HG03097 (cell line): Measurements from ENCODE around the gene EFCAB6.

ENCODE experiments used
- ATAC-seq: cut with Tn5 transposase; IDR thresholded peaks from one replicate; pipeline ENCODE4 v1.9.1; 2021; ENCODE audit not compliant: unreplicated experiment, low FRiP score

Gene EFCAB6

DNA sequence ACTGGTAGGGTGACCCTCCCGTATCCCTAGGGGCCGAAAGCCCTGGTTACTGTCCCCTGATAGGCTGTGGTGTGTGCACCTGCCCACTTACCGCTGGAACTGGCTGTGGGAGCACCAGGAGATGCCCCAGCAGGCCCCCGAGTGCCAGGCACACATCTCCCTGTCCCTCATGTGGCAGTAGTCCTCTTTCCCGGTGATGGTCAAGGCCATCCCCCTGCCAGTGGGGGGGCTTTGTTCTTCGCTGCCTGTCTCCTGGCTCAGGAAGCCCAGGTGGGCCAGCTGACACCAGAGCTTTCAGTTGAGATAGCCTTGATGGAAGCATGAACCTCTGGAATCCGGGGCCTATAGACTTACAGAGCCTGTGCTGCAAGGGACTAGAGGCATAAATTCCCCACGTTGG is 299.8 kb downstream of the EFCAB6 start:
- ATAC-seq: no peak

DNA sequence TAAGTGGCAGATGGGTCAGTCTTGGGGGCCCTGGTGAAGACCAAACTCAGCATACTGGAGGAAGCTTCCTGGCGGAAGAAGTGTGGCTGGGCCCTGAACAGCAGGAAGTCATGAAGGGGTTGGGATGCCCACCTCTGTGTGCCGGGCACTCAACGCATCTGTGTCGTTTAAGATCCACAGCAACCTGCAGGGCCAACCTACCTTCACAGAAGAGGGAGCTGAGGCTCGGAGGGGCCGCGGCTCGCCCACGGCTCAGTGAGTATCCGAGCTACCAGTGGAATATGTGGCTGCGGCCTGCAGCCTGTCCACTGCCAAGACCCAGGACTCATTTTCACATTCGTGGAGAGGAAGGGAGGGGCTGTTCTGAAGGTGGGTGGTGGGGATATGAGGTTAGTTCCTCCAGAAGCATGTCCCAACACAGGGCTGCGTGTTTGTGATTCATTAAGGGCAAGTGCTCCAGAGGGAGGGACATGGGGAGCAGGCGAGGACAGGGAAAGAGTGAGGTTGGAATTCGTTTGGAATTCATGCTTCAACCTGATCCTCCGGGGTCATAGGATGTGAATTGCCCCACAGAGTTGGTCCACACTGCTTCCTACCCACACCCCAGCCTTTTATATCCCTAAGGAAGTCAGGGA is 300.7 kb downstream of the EFCAB6 start:
- no peak for ATAC-seq

DNA sequence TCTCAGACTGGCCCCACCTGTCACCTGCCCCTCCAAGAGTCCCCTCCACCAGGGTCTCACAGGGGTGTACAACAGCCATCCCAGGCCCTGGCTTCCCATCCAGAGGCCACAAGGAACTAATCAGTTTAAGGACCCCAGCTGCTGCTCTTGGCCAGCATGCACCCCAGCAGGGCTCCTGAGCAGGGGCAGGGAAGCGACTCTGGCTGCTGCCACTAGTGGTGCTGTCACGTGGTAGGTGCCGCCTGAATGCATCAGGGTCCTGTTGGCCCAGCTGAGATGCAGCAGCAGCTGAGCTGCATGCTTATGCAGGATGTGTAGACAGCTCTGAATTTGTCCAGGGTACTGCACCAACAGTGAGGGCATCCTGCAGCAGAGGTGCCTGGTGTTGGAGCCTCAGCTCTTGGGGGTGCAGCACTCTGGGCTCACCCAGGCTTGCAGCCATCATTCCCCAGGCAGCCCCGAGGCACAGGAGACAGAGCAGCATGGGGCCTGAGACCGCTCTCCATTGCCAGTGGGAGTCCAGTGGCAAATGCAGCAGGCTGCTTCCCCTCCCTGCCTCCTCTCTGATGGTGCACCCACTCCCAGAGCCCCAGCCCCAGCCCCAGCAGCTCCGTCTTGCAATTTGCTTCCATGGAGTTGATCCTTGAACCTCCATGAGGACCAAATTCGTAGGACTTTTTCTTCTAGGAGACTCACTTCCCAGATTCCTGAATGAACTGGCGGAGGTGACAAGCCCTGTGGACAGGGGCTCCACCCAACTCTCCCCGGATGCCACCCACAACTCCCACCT is 301.6 kb downstream of the EFCAB6 start:
- ATAC-seq: no peak

DNA sequence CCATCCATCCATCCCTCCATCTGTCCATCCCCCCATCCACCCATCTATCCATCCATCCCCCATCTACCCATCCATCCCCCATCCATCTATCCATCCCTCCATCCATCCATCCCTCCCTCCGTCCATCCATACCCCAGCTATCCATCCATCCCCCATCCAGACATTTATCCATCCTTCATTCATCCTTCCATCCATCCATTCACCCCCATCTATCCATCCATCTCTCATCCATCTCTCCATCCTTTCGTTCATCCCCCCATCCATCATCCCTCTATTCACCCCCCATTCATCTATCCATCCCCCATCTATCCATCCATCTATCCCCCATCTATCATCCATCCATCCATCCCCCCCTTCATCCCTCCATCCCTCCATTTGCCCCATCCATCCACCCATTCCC is 302.8 kb downstream of the EFCAB6 start:
- ATAC-seq: no peak

DNA sequence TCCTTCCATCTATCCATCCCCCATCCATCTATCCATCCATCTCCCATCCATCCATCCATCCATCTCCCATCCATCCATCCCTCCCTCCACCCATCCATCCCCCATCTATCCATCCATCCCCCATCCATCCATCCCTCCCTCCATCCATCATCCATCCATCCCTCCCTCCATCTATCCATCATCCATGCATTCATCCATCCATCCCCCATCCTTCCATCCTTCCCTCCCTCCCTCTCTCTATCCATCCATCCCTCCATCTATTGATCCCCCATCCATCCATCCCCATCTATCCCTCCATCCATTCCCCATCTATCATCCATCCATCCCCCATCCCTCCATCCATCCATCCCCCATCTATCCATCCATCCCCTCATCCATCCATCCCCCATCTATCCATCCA is 303.6 kb downstream of the EFCAB6 start:
- ATAC-seq: no peak

DNA sequence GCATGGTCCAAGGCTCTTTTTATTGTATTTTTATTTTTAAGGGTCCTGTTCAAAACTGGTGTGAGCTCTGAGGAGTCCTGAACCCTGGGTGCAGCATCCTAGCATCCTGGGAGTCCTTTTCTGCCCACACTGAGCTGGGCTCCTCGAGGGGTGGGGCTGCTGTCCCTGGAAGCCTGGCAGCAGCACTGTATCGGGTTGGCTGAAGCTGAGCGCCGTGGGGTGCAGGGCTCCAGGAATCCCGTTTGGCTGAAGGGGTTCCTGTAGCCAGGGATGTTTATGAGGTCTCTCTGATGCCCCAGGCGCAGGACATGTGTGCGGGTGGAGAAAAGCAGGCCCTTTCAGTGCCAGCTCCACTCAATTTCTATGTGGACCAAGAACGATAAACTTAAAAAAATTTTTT is 304.9 kb downstream of the EFCAB6 start:
- no peak for ATAC-seq

DNA sequence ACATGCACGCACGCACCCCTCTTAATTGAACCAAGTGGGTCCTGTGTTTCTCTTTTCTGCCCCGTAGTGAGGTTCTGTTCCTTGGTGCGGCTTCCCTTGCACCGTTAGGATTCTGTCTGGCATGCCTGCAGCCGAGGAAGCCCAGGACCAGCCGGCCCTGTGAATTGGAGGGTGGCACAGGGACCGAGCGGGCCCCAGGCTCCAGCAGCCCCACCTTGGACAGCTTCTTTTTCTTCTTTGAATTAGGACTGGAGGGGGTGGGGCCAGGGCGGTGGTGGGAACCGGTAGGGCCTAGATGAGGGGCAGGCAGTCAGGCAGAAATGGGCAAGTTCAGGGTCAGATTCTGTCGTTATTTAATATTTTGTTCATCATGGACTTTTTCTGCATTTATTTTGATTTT is 305.6 kb downstream of the EFCAB6 start:
- no peak for ATAC-seq

DNA sequence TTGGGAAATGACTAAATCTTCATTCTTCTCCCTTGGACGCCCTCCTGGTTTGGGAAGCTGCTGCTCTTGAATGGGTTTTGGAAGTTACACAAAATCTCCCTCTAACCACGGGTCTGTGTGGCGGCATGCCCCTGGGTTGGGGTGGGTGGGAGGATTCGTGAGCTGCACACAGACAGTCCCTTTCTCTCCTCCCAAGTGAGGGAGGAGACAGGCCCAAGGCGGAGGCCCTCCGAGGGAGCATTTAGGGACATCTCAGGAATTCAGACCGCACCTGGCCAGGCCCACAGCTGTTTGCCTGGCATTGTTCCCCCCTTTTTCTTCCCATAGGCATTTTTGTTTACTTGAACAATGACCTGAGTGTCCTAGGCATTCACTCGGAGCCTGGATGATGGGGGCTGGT is 306.2 kb downstream of the EFCAB6 start:
- no peak for ATAC-seq

DNA sequence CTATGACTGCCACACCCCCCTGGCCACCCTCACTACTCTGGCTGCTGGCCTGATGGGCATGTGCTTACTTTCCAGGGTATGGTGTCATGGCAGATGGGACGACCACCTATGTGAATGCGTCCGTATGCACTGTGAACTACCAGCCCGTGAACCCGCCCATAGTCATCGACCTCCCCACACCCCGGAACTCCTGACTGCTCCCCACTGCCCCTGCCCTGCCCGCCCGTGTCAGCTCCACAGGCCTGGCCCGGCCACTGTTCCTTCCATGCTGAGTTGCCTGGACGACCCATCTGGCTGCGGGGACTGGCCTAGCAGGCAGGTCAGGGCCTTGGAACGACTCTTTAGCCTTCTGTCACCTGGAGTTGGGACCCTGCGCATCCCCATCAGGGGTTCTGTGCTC is 306.7 kb downstream of the EFCAB6 start:
- no peak for ATAC-seq

DNA sequence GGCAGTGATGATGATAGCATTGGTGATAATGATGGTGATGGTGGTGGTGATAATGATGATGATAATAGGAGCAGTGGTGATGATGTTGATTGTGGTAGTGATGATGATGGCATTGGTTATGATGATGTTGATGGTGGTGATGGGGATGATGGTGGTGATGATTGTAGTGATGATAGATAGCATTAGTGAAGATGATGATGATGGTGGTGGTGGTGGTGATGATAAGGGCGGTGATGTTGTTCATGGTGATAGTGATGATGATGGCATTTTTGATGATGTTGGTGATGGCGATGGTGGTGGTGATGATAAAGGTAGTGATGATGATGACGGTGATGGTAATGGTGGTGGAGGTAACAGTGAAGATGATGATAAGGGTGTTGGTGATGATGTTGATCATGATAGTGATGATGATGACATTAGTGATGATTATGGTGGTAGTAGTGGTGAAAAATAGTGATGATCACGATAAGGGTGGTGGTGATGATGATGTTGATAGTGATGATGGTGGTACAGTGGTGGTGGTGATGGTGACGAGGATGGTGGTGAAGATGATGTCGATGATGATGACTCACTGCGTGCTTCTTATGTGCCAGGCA is 307.3 kb downstream of the EFCAB6 start:
- ATAC-seq: no peak

DNA sequence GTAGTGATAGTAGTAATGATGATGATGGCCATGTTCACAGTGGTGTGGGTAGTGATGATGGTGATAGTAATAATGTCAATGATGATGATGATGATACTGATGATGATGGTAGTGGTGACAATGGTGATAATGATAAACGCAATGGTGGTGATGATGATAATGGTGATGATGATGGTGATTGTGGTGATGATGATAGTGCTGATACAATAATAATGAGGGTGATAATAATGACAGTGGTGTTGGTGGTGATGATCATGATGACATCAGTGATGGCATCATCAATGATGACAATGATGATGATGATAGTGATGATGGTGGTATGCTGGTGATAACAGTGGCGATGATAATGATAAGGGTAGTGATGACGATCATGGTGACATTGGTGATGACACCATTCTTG is 308.0 kb downstream of the EFCAB6 start:
- ATAC-seq: no peak

DNA sequence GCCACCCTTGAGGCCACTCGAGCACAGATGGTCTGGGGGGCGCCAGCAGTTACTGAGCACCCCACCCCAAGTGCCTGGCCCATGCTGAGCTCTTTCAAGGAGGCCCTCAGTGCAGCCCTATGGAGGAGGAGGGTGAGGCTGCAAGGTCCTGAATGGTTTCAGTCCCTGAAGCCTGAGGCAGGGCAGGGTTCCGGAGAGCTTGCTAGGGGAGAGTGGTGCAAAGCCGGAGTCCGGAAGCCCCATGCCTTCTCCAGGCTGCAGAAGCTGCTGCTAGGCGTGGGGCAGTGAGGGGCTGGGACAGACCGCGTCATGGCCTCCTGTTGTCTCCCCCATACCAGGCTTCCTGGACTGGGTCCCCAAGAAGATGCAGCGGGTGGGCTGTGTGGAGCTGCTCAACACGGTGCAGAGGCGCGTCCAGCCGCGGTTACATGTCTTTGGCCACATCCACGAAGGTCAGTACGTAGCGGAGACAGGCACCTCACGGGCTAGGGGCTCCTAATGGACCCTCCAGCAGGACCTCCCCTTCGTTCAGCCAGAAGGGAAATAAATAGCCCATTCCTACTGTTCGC is 309.7 kb downstream of the EFCAB6 start:
- no peak for ATAC-seq

DNA sequence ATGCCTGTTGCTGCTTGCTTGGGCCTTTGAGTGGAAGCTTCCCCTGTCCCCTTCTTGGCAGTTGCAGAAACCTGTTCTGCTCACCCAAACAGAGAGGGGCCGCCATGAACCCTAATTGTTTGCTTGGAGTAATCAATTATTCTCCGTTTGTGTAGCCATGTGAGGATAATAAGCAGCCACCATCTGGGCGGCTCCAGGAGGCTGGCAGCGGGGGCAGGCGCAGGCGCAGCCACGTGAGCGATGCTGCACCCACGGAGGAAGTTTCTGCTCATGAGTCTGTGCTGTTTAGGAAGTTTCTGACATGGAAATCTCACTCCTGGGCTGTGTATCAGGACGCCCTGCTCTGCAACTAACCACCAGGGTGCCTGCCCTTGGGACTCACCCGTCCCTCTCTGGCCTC is 310.2 kb downstream of the EFCAB6 start:
- no peak for ATAC-seq

DNA sequence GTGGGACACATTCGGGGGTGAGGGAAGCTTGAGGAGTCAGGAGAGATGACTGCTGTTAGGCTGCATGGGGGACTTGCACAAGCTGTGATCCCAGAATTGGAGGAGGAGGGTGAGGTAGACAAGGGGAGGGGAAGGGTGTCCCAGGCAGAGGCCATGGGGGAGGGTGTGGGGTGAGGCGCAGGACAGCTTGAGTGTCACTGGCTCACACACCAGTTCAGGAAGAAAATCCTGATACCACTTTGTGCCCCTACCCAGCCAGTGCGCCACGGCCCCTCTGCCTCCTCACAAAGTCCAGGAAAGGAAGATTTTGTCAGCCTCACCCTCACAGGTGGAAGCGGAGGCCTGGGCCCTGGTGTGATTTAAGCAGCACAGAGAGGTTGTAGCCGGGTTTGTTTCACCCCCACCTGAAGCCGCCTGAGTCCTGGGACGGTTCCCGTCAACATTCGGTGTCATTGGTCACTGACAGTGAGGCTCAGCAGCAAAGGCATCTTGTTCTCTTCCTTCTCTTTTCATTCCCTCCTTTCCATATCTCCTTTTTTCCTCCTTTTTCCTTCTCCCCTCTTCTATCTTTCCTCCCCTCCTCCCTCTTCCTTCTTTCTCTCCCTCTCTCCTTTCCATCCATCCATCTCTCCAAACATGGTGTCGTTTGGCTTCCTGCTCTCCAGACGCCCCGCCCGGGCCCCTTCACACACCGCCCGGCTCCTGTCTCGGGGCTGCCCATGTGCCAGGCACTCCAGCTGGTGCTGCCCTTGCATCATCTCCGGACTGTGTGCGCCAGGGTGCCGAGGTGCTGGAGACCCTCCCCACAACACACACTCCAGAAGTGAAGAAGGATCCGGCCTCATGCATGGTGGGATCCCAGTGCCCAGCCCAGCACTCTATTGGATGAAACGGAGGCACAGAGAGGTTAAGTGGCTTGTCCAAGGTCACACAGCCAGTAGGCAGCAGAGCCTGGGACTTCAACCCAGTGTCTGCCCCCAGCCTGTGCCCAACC is 311.0 kb downstream of the EFCAB6 start:
- no peak for ATAC-seq

DNA sequence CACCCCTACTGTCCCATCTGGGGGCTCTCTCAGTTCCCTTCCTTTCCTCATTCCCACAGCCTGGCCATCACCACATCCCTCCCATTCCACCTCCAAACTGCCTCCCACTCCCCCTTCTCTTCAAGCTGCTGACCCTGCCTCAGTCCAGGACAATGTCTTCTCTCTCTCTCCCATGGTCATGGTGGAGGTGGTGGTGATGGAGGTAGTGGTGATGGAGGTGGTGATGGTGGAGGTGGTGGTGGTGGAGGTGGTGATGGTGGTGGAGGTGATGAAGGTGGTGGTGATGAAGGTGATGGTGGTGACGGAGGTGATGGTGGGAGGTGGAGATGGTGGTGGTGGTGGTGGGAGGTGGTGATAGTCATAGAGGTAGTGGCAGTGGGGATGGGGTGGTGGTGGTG is 313.2 kb downstream of the EFCAB6 start:
- ATAC-seq: no peak

DNA sequence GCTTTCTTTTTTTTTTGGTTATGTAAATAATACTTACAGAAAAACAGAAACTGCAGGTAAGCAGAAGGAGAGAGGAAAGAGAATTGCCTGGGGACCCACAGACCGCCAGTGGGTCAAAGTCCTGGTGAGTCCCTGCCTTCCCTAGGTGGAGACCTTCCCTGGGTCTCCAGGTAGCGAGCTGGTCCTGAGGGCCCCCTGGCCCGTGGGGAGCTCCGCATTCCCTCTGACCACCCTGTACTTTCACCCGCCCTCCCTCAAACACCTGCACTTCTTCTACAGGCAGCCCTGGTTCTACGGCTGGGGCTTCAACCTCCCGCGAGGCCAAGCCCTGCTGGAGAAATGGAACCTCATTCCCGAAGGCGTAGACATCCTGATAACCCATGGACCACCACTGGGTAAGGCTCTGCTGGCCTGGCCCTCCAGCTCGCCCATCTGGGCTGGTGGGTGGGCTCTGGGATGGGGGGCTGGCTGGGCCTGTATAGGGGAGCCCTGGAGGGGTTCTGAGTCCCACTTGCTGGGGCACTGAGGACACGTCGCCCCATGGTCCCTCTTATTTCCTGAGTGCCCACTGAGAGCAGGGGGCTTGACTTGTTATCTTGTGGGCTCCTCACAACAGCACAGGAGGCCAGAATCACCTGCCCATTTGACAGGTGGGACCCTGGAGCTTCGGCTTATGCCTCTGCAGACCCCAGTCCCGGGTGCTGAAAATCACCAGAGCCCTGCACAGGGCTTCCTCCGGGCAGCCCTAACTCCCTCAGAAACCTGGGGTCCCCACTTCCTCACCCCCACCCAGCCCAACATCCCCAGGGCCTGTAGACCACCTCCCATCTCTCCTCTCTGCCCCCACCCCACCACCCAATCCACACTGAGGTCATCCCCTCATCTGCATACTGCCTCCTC is 313.9 kb downstream of the EFCAB6 start:
- ATAC-seq: no peak

DNA sequence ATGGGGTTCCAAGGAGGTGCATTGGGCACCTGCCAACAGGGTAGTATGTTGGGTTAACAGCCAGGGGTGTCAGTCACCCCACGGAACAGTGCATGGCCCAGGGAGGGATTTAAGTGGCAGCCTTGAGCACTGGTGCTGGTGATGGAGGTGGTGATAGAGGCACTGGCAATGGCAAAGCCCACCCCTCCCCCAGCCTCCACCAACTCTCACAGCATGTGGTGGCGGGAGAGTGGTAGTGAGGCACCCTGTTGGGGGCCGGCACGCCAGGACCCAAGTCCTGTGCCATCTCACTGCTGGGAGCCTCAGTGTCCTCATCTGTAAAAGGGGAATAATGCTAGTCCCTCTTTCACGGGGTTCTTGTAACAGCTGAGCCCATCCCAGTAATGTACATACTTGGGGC is 318.8 kb downstream of the EFCAB6 start:
- ATAC-seq: no peak

DNA sequence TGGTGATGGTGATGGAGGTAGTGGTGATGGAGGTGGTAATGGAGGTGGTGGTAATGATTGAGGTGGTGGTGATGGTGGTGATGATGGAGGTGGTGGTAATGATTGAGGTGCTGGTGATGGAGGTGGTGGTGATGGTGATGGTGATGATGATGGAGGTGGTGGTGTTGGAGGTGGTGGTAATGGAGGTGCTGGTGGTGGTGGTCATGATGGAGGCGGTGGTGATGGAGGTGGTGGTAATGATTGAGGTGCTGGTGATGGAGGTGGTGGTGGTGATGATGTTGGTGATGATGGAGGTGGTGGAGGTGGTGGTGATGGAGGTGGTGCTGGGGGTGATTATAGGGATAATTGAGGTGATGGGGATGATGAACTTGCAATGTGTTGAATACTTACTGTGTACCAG is 320.4 kb downstream of the EFCAB6 start:
- no peak for ATAC-seq

DNA sequence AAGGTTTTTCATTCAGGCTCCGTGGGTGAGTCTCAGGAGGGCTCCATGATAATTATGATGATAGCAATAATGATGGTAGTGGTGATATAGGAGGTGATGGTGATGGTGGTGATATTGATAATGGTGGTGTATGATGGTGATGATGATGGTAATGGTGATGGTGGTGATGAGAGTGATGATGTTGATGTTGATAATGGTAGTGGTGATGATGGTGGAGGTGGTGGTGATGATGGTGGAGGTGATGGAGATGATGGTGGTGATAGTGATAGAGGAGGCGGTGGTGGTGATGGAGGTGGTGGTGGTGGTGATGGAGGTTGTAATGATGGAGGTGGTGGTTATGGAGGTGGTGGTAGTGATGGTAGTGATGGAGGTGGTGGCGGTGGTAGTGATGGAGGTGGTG is 320.9 kb downstream of the EFCAB6 start:
- ATAC-seq: no peak

DNA sequence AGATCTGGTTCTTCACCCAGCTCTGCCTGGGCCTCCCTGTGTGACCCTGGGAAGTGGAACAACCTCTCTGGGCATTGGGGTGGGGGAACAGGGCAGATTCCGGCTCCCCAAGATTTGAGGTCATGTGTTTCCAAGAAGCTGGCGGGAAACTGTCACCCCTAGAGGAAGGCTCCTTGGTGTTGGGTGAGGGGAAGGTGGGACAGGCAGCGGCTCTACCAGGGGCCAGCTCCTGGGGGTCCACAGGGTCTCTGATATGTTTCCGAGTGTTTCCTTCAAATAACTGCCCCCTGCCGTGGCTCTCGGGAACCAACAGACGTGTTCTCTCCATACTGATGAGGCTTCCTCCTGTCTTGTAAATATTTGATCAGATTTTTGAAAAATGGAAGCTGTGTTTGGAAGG is 321.8 kb downstream of the EFCAB6 start:
- no peak for ATAC-seq
